SK-N-SH (cell line): ENCODE data around the gene USP16. TPM values are rescaled to one million over a fixed set of nuclear protein-coding genes. Genes with fewer than 3 reads are reported as not detected.

ENCODE experiments used
- CTCF ChIA-PET: fragments of 300-600, 350-600 bp; formaldehyde crosslinking; extraction: SDS; loops from one replicate; lab custom pipeline; 2021; lab: Yijun Ruan, JAX
- POLR2A ChIA-PET: fragments of 350-600 bp; sonication (Branson Sonifier 250); formaldehyde crosslinking; extraction: SDS; loops from one replicate; lab custom pipeline; 2020; ENCODE audit warnings: antibody characterized with exemption, inconsistent platforms; lab: Yijun Ruan, JAX
- DNase-seq: peaks from one replicate; pipeline ENCODE4 v3.0.0; 2012
- H2AFZ ChIP-seq: fragments of 200-600 bp; sonication (generic); 2 replicates; pipeline ENCODE4 v1.8.1; 2016; ENCODE audit warnings: antibody characterized with exemption, mild to moderate bottlenecking, low read depth
- H3F3A ChIP-seq: fragments of 200-600 bp; sonication (generic); replicated peaks from 2 replicates; pipeline ENCODE3; 2016; ENCODE audit warnings: antibody characterized with exemption, mild to moderate bottlenecking; ENCODE audit not compliant: insufficient read depth
- H3K27ac ChIP-seq, 2 experiments: fragments of 200-500 bp in 1 of 2; fragments of 200-600 bp in 1 of 2; sonication (Bioruptor generic) in 1 of 2; sonication (generic), shearing (Covaris generic) in 1 of 2; 2 replicates each; pipeline versions ENCODE4 v1.5.1 to v1.6.1; 2014 to 2016; ENCODE audit warnings: low read depth in 2 of 2, inconsistent platforms in 1 of 2, low read length in 1 of 2, mild to moderate bottlenecking in 1 of 2, mixed read lengths in 1 of 2
- H3K27me3 ChIP-seq: fragments of 200-600 bp; sonication (generic), shearing (Covaris generic); 2 replicates; pipeline ENCODE4 v1.6.1; 2016; ENCODE audit warnings: mixed run types; ENCODE audit not compliant: insufficient read depth
- H3K36me3 ChIP-seq, 2 experiments: fragments of 200-500 bp in 1 of 2; fragments of 200-600 bp in 1 of 2; sonication (Bioruptor generic) in 1 of 2; sonication (generic) in 1 of 2; replicated peaks in 1 of 2; 2 replicates each; pipeline versions ENCODE3 to v1.5.1; 2014 to 2016; ENCODE audit warnings: low read length in 1 of 2, mild to moderate bottlenecking in 1 of 2; ENCODE audit not compliant: insufficient read depth in 2 of 2, control insufficient read depth in 1 of 2
- H3K4me1 ChIP-seq, 2 experiments: fragments of 200-500 bp in 1 of 2; fragments of 200-600 bp in 1 of 2; sonication (Bioruptor generic) in 1 of 2; sonication (generic), shearing (Covaris generic) in 1 of 2; 2 replicates each; pipeline versions ENCODE4 v1.5.1 to v1.6.1; 2014 to 2016; ENCODE audit warnings: low read depth in 1 of 2, low read length in 1 of 2, mixed run types in 1 of 2; ENCODE audit not compliant: insufficient read depth in 2 of 2, control insufficient read depth in 1 of 2
- H3K4me2 ChIP-seq: fragments of 200-600 bp; sonication (generic), shearing (Covaris generic); 2 replicates; pipeline ENCODE4 v1.6.1; 2017; ENCODE audit warnings: mixed run types
- H3K4me3 ChIP-seq, 2 experiments: fragments of 200-500 bp in 1 of 2; fragments of 200-600 bp in 1 of 2; sonication (Bioruptor generic) in 1 of 2; sonication (generic), shearing (Covaris generic) in 1 of 2; 2 replicates each; pipeline versions ENCODE4 v1.5.1 to v1.8.1; 2014 to 2016; ENCODE audit warnings: low read depth in 2 of 2, inconsistent platforms in 1 of 2, low read length in 1 of 2, mild to moderate bottlenecking in 1 of 2, mixed read lengths in 1 of 2, moderate library complexity in 1 of 2
- H3K79me2 ChIP-seq: fragments of 200-600 bp; sonication (generic); 2 replicates; pipeline ENCODE4 v1.8.1; 2017; ENCODE audit warnings: mild to moderate bottlenecking; ENCODE audit not compliant: insufficient read depth
- H3K9ac ChIP-seq: fragments of 200-600 bp; sonication (generic); 2 replicates; pipeline ENCODE4 v1.6.1; 2017; ENCODE audit warnings: mixed run types
- H3K9me2 ChIP-seq: fragments of 200-600 bp; sonication (generic); 2 replicates; pipeline ENCODE4 v1.6.1; 2017; ENCODE audit warnings: mixed run types
- H3K9me3 ChIP-seq: fragments of 200-600 bp; sonication (generic); 2 replicates; pipeline ENCODE4 v1.6.1; 2017; ENCODE audit warnings: mixed run types, mild to moderate bottlenecking, moderate library complexity
- H4K20me1 ChIP-seq: fragments of 200-600 bp; sonication (generic); 2 replicates; pipeline ENCODE4 v1.6.1; 2017; ENCODE audit warnings: mild to moderate bottlenecking, mixed run types; ENCODE audit not compliant: insufficient read depth
- CHD2 ChIP-seq: fragments of 150-350 bp; IDR thresholded peaks from 2 replicates; pipeline ENCODE4 v1.6.1; 2018; ENCODE audit warnings: low read length; ENCODE audit not compliant: partially characterized antibody
- ELF1 ChIP-seq: IDR thresholded peaks from 2 replicates; pipeline ENCODE4 v1.4.0; 2012
- EP300 ChIP-seq, 2 experiments: IDR thresholded peaks; 2 replicates each; pipeline versions ENCODE4 v1.4.0 to v1.6.1; 2012; ENCODE audit warnings: borderline replicate concordance in 1 of 2, low read depth in 1 of 2, low read length in 1 of 2
- EZH2phosphoT487 ChIP-seq: fragments of 200-600 bp; sonication (generic); IDR thresholded peaks from 2 replicates; pipeline ENCODE4 v1.6.1; 2017; ENCODE audit warnings: low read depth, mixed run types, mild to moderate bottlenecking, antibody characterized with exemption, moderate library complexity, borderline replicate concordance
- FOXJ3 ChIP-seq: sonication (generic); formaldehyde crosslinking; IDR thresholded peaks from 2 replicates; pipeline ENCODE4 v1.5.1; 2020; ENCODE audit warnings: mild to moderate bottlenecking, missing genetic modification reagents
- GABPA ChIP-seq: IDR thresholded peaks from 2 replicates; pipeline ENCODE4 v1.4.0; 2012; ENCODE audit warnings: low read depth, mild to moderate bottlenecking
- IRF3 ChIP-seq: fragments of 150-350 bp; IDR thresholded peaks from 2 replicates; pipeline ENCODE4 v1.6.1; 2016; ENCODE audit warnings: mild to moderate bottlenecking, low read depth, low read length
- MXI1 ChIP-seq: IDR thresholded peaks from 2 replicates; pipeline ENCODE4 v1.6.1; 2012; ENCODE audit warnings: mild to moderate bottlenecking, low read depth, low read length, improper control_type of control experiment
- POLR2AphosphoS5 ChIP-seq: IDR thresholded peaks from 2 replicates; pipeline ENCODE4 v1.6.1; 2012; ENCODE audit warnings: low read depth, low read length
- RCOR1 ChIP-seq: fragments of 150-350 bp; IDR thresholded peaks from 2 replicates; pipeline ENCODE4 v1.6.1; 2017; ENCODE audit warnings: antibody characterized with exemption, low read length
- REST ChIP-seq: IDR thresholded peaks from 2 replicates; pipeline ENCODE4 v1.6.1; 2012; ENCODE audit warnings: mild to moderate bottlenecking, low read depth, low read length, moderate library complexity
- RFX5 ChIP-seq: IDR thresholded peaks from 2 replicates; pipeline ENCODE4 v1.6.1; 2012; ENCODE audit warnings: mild to moderate bottlenecking, improper control_type of control experiment, low read length
- SIN3A ChIP-seq: IDR thresholded peaks from 2 replicates; pipeline ENCODE4 v1.6.1; 2012; ENCODE audit warnings: low read depth, mild to moderate bottlenecking, low read length, moderate library complexity, borderline replicate concordance
- TCF12 ChIP-seq: IDR thresholded peaks from 2 replicates; pipeline ENCODE4 v1.4.0; 2012
- TEAD4 ChIP-seq: IDR thresholded peaks from 2 replicates; pipeline ENCODE4 v1.4.0; 2012; ENCODE audit warnings: mild to moderate bottlenecking, borderline replicate concordance; ENCODE audit not compliant: insufficient read depth
- USF2 ChIP-seq: fragments of 150-350 bp; IDR thresholded peaks from 2 replicates; pipeline ENCODE4 v1.6.1; 2017; ENCODE audit warnings: antibody characterized with exemption, low read length, low read depth, borderline replicate concordance
- YY1 ChIP-seq: IDR thresholded peaks from 2 replicates; pipeline ENCODE4 v1.4.0; 2012; ENCODE audit warnings: low read depth, mild to moderate bottlenecking
- WGBS: methylation state at CpG from one replicate; pipeline ENCODE4 v1.1.6; 2017; ENCODE audit warnings: low lambda C conversion rate; 5-methylcytosine and 5-hydroxymethylcytosine counted together
- polyA plus RNA-seq, 3 experiments: library from polyadenylated mRNA; depleted of rRNA; stranded (reverse); fragments of >200 nt; gene quantifications; 2 replicates each; pipeline ENCODE4 v1.2.3, GENCODE V29; 2012
- TF ChIP-seq, protein P1 (sequence below): IDR thresholded peaks from 2 replicates; pipeline ENCODE4 v1.4.0; 2012; ENCODE audit warnings: low read depth

Gene USP16
- polyA plus RNA-seq, 1 of the 3 experiments (the other 2 are of a cell fraction): 9.2 TPM

GRCh38 chr21:29002442-29003144 lies 21.9 kb upstream of the USP16 start (continued):
- no peak for TF ChIP-seq ELF1
- TF ChIP-seq POLR2AphosphoS5: peak; percentile 98
- no peak for TF ChIP-seq USF2
- TF ChIP-seq MXI1: peak; percentile 98
- TF ChIP-seq TCF12: no peak
- peak; percentile 78 for TF ChIP-seq SIN3A
- TF ChIP-seq, protein P1, sequence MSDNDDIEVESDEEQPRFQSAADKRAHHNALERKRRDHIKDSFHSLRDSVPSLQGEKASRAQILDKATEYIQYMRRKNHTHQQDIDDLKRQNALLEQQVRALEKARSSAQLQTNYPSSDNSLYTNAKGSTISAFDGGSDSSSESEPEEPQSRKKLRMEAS: peak; percentile 98
- TF ChIP-seq TEAD4: no peak

- Histone ChIP-seq H3F3A (peaks cover 23% of the 10 kb centered on the region), H3K4me1 (peaks cover 0 to 3% of the 10 kb centered on the region in 2 experiments; a peak in 2 of 4 replicates), H2AFZ (no peak overlapping the region), H3K9me3 (no peaks in the 10 kb centered on the region), H3K9me2 (no peaks in the 10 kb centered on the region), H3K79me2 (no peaks in the 10 kb centered on the region; the same call in 1 of the 2 replicates), H4K20me1 (no peaks in the 10 kb centered on the region), H3K36me3 (peaks cover 13 to 30% of the 10 kb centered on the region in 2 experiments), H3K27me3 (no peaks in the 10 kb centered on the region), H3K4me2 (no peak overlapping the region), H3K4me3 (no peak overlapping the region), H3K9ac (no peak overlapping the region), H3K27ac (no peak overlapping the region)
- DNase-seq: no peak
- no peak for TF ChIP-seq FOXJ3
- ChIA-PET POLR2A (interaction anchor here (1.4 kb wide), 1 partner anchor 20 kb away, joined by 9 read pairs; the partner anchor contains the start of gene USP16), CTCF (no interaction called here)
- 92% methylated on average over 6 of the region's 6 CpGs for WGBS
Observed at GRCh38 chr21:29005696-29006095, 18.8 kb upstream of the USP16 start.

DNA sequence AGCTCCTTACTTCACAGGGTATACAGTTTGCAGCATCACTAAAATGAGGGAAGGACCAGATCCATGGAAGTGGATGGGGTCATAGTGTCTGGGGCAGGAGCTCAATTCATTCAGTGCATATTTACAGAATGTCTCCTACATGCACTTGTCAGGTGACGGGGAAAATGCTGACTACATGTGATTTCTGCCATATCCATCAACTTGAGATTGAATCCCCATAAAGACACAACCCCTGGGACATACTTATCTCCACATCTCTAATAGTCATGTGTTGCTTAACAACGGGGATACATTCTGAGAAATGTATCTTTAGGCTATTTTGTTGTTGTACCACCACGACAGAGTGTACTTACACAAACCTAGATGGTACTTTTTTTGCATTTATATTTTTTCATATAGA lies 17.3 kb upstream of the USP16 start:
- DNase-seq: no peak
- no peak overlapping the region for H3K4me2 ChIP-seq
- ChIA-PET POLR2A (no interaction called here), CTCF (no interaction called here)
- no peaks in the 10 kb centered on the region for H3K27me3 ChIP-seq
- peaks cover 13 to 30% of the 10 kb centered on the region in 2 experiments for H3K36me3 ChIP-seq
- H3F3A ChIP-seq: peaks cover 20% of the 10 kb centered on the region
- H3K4me1 ChIP-seq: peaks cover 0 to 3% of the 10 kb centered on the region in 2 experiments; a peak in 2 of 4 replicates
- no peaks in the 10 kb centered on the region for H4K20me1 ChIP-seq
- H3K9me3 ChIP-seq: no peaks in the 10 kb centered on the region
- H3K79me2 ChIP-seq: no peaks in the 10 kb centered on the region; the same call in 1 of the 2 replicates
- no peak overlapping the region for H3K4me3 ChIP-seq
- WGBS: 75% methylated on average over 3 of the region's 3 CpGs
- TF ChIP-seq USF2 (no peak), RCOR1 (no peak), IRF3 (no peak), EP300 (IDR thresholded peaks at IDR 0.05; ENCODE audit: borderline replicate concordance in 1 of 2, low read depth in 1 of 2, low read length in 1 of 2) (no peak), RFX5 (no peak), EZH2phosphoT487 (no peak), CHD2 (no peak), REST (no peak), GABPA (no peak), YY1 (no peak)
- TF ChIP-seq, protein P1: no peak
- no peak overlapping the region for H2AFZ ChIP-seq
- H3K9ac ChIP-seq: no peak overlapping the region
- H3K9me2 ChIP-seq: no peaks in the 10 kb centered on the region
- H3K27ac ChIP-seq: no peak overlapping the region
